ENCODE measurements around the gene GPC5.

GRCh38 chr13:91904597-91904996 lies 506.2 kb downstream of the GPC5 start:
- no peak for TF ChIP-seq CTCF (IDR thresholded peaks at IDR 0.05)
- no peak for TF ChIP-seq EZH2 (IDR thresholded peaks at IDR 0.05)
- no peak for TF ChIP-seq EZH2phosphoT487 (IDR thresholded peaks at IDR 0.05)
